Measurements from ENCODE around the gene PMPCA.

PMPCA gene

DNA sequence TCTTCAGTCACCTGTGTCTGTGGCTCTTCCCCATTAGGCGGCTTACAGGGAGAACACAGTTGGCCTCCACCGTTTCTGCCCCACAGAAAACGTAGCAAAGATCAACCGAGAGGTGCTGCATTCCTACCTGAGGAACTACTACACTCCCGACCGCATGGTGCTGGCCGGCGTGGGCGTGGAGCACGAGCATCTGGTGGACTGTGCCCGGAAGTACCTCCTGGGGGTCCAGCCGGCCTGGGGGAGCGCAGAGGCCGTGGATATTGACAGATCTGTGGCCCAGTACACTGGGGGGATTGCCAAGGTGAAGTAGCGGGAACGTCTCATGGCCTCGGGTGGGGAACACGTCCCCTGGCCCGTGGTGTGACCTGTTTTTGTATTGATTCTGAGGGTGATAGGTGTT, 6.5 kb downstream of the PMPCA start:
- in situ Hi-C loops (cut with HindIII; ENCODE audit: low pct_ligation_motif_present, low sequenced_read_pairs): no loop called here
- no peak for DNase-seq
- peaks cover 76% of the 10 kb centered on the region for H3K36me3 ChIP-seq (replicated peaks)
- no peak overlapping the region for H3K27ac ChIP-seq
- TF ChIP-seq, protein P1, sequence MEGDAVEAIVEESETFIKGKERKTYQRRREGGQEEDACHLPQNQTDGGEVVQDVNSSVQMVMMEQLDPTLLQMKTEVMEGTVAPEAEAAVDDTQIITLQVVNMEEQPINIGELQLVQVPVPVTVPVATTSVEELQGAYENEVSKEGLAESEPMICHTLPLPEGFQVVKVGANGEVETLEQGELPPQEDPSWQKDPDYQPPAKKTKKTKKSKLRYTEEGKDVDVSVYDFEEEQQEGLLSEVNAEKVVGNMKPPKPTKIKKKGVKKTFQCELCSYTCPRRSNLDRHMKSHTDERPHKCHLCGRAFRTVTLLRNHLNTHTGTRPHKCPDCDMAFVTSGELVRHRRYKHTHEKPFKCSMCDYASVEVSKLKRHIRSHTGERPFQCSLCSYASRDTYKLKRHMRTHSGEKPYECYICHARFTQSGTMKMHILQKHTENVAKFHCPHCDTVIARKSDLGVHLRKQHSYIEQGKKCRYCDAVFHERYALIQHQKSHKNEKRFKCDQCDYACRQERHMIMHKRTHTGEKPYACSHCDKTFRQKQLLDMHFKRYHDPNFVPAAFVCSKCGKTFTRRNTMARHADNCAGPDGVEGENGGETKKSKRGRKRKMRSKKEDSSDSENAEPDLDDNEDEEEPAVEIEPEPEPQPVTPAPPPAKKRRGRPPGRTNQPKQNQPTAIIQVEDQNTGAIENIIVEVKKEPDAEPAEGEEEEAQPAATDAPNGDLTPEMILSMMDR (IDR thresholded peaks at IDR 0.05; ENCODE audit: low read depth, low read length, missing control alignments): no peak
- H3K4me3 ChIP-seq (ENCODE audit: low read depth, low read length): no peak overlapping the region
- no peaks in the 10 kb centered on the region for H3K27me3 ChIP-seq (replicated peaks)

DNA sequence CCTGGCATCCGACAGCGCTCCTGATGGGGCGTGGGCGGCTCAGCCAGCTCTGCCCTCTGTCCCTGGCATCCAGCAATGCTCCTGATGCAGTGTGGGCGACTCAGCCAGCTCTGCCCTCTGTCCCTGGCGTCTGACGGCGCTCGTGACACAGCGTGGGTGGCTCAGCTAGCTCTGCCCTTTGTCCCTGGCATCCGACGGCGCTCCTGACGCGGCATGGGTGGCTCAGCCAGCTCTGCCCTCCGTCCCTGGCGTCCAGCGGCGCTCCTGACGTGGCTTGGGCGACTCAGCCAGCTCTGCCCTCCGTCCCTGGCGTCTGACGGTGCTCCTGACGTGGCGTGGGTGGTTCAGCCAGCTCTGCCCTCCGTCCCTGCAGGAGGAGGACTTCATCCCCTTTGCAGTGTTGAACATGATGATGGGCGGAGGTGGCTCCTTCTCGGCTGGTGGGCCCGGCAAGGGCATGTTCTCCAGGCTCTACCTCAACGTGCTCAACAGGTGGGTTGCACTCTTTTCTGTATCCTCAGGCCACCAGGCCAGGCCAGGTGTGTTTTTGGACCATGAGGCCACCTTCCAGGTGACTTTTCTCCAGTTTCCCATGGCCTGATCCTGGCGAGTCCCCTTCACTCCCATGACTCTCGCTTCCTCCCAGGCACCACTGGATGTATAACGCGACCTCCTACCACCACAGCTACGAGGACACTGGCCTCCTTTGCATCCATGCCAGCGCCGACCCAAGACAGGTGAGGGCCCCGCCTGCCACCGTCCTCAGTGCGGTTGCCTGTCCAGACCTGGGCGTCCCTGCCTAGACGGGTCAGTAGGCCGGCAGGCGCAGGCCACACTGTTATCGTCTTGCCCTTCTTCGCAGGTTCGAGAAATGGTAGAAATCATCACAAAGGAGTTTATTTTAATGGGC, 8.0 kb downstream of the PMPCA start:
- Histone ChIP-seq H3K4me3 (ENCODE audit: low read depth, low read length) (no peak overlapping the region), H3K27me3 (replicated peaks) (no peaks in the 10 kb centered on the region), H3K27ac (no peak overlapping the region), H3K36me3 (replicated peaks) (peaks cover 86% of the 10 kb centered on the region)
- no peak for DNase-seq
- TF ChIP-seq, protein P1 (IDR thresholded peaks at IDR 0.05; ENCODE audit: low read depth, low read length, missing control alignments): no peak
- in situ Hi-C loops (cut with HindIII; ENCODE audit: low pct_ligation_motif_present, low sequenced_read_pairs): no loop called here

DNA sequence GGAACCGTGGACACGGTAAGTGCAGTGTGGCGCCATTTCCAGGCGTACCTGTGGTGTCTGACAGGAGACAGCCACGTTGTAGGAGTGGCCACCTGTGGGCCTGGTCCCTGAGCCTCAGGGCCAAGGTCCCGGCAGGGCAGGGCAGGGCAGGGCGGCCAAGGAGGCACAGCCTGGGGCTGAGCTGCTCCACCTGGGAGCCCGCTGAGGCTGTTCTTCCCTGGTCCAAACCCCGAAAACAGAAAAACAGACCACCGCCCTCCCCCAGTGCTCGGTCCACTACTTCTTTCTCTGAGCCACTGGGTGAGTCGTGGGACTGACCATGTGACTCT, 8.6 kb downstream of the PMPCA start:
- Histone ChIP-seq H3K27ac (no peak overlapping the region), H3K27me3 (replicated peaks) (no peaks in the 10 kb centered on the region), H3K36me3 (replicated peaks) (peaks cover 86% of the 10 kb centered on the region), H3K4me3 (ENCODE audit: low read depth, low read length) (no peak overlapping the region)
- in situ Hi-C loops (cut with HindIII; ENCODE audit: low pct_ligation_motif_present, low sequenced_read_pairs): no loop called here
- TF ChIP-seq, protein P1 (IDR thresholded peaks at IDR 0.05; ENCODE audit: low read depth, low read length, missing control alignments): no peak
- DNase-seq: no peak

GRCh38 chr9:136421791-136422190, 11.3 kb downstream of the PMPCA start:
- in situ Hi-C loops (cut with HindIII; ENCODE audit: low pct_ligation_motif_present, low sequenced_read_pairs): no loop called here
- no peak for DNase-seq
- TF ChIP-seq, protein P1 (IDR thresholded peaks at IDR 0.05; ENCODE audit: low read depth, low read length, missing control alignments): no peak
- no peak overlapping the region for H3K4me3 ChIP-seq (ENCODE audit: low read depth, low read length)
- no peak overlapping the region for H3K27ac ChIP-seq
- no peaks in the 10 kb centered on the region for H3K27me3 ChIP-seq (replicated peaks)
- peaks cover 75% of the 10 kb centered on the region for H3K36me3 ChIP-seq (replicated peaks)

DNA sequence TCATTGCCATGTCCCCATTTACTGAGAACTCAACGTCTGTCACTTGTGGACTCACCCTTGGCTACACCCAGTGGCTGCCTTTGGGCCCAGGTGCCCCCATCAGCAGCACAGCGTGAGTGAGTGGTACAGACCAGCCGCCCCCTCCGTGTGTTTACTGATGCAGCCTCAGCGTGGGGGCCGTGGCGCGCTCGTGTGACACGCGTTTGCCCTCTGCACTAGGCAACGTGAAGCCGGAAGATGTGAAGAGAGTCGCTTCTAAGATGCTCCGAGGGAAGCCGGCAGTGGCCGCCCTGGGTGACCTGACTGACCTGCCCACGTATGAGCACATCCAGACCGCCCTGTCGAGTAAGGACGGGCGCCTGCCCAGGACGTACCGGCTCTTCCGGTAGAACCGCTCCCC, 12.4 kb downstream of the PMPCA start:
- DNase-seq: no peak
- TF ChIP-seq, protein P1 (IDR thresholded peaks at IDR 0.05; ENCODE audit: low read depth, low read length, missing control alignments): no peak
- no peak overlapping the region for H3K4me3 ChIP-seq (ENCODE audit: low read depth, low read length)
- in situ Hi-C loops (cut with HindIII; ENCODE audit: low pct_ligation_motif_present, low sequenced_read_pairs): no loop called here
- peaks cover 66% of the 10 kb centered on the region for H3K36me3 ChIP-seq (replicated peaks)
- H3K27me3 ChIP-seq (replicated peaks): no peaks in the 10 kb centered on the region
- no peak overlapping the region for H3K27ac ChIP-seq
